ENCODE measurements around the gene FAM50A.

FAM50A gene

DNA sequence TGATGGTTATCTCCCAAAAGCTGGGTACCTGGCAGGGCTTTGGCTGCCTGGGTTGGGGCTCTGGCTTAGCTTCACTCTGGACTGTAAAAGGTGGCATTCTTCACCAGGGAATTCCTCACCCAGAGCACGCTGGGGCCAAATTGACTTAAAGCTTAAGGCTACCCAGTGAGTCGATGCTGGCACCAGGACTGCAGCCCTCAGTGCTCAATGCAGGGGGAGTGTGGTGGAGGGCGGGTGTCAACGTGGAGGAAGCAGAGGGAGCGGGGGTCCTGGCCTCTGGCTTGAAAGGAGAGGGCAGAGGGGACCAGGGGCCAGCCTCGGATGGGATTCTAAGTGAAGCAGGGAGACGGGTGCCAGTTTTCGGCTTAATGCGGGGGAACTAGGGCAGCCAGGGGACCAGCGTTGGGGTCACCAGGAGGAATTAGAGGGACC, 446 bp upstream of the FAM50A start:
- no peak for TF ChIP-seq ZNF19 (tag by site-specific recombination; IDR thresholded peaks at IDR 0.05; ENCODE audit: low read depth)
- TF ChIP-seq, protein P1, sequence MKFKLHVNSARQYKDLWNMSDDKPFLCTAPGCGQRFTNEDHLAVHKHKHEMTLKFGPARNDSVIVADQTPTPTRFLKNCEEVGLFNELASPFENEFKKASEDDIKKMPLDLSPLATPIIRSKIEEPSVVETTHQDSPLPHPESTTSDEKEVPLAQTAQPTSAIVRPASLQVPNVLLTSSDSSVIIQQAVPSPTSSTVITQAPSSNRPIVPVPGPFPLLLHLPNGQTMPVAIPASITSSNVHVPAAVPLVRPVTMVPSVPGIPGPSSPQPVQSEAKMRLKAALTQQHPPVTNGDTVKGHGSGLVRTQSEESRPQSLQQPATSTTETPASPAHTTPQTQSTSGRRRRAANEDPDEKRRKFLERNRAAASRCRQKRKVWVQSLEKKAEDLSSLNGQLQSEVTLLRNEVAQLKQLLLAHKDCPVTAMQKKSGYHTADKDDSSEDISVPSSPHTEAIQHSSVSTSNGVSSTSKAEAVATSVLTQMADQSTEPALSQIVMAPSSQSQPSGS (tag by site-specific recombination; IDR thresholded peaks at IDR 0.05; ENCODE audit: low read depth) = no peak
- TF ChIP-seq ZNF266 (tag by site-specific recombination; IDR thresholded peaks at IDR 0.05; ENCODE audit: low read depth) = no peak
- peak; percentile 71 for TF ChIP-seq GLIS2 (tag by site-specific recombination; IDR thresholded peaks at IDR 0.05)
- TF ChIP-seq KLF8 (tag by site-specific recombination; IDR thresholded peaks at IDR 0.05) = 0 out of 2 replicates have a peak, but pooled peaks have one; percentile 18
- 0 out of 2 replicates have a peak, but pooled peaks have one; percentile 26 for TF ChIP-seq ZNF600 (tag by site-specific recombination; IDR thresholded peaks at IDR 0.05)
- TF ChIP-seq ZNF776 (tag by site-specific recombination; IDR thresholded peaks at IDR 0.05; ENCODE audit: borderline replicate concordance) = no peak
- no peak for TF ChIP-seq ZNF530 (tag by site-specific recombination; IDR thresholded peaks at IDR 0.05; ENCODE audit: low read depth)
- TF ChIP-seq, protein P2, sequence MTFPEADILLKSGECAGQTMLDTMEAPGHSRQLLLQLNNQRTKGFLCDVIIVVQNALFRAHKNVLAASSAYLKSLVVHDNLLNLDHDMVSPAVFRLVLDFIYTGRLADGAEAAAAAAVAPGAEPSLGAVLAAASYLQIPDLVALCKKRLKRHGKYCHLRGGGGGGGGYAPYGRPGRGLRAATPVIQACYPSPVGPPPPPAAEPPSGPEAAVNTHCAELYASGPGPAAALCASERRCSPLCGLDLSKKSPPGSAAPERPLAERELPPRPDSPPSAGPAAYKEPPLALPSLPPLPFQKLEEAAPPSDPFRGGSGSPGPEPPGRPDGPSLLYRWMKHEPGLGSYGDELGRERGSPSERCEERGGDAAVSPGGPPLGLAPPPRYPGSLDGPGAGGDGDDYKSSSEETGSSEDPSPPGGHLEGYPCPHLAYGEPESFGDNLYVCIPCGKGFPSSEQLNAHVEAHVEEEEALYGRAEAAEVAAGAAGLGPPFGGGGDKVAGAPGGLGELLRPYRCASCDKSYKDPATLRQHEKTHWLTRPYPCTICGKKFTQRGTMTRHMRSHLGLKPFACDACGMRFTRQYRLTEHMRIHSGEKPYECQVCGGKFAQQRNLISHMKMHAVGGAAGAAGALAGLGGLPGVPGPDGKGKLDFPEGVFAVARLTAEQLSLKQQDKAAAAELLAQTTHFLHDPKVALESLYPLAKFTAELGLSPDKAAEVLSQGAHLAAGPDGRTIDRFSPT (tag by site-specific recombination; IDR thresholded peaks at IDR 0.05) = peak; percentile 33; the same call in 1 of the 2 replicates
- no peak for TF ChIP-seq ZNF214 (tag by site-specific recombination; IDR thresholded peaks at IDR 0.05; ENCODE audit: borderline replicate concordance)
- no peak for TF ChIP-seq ZNF211 (tag by site-specific recombination; IDR thresholded peaks at IDR 0.05; ENCODE audit: low read depth)
- TF ChIP-seq ZNF335 (tag by site-specific recombination; conservative IDR thresholded peaks at IDR 0.05) = peak; percentile 49
- TF ChIP-seq ZNF239 (tag by site-specific recombination; IDR thresholded peaks at IDR 0.05) = no peak
- TF ChIP-seq, protein P3, sequence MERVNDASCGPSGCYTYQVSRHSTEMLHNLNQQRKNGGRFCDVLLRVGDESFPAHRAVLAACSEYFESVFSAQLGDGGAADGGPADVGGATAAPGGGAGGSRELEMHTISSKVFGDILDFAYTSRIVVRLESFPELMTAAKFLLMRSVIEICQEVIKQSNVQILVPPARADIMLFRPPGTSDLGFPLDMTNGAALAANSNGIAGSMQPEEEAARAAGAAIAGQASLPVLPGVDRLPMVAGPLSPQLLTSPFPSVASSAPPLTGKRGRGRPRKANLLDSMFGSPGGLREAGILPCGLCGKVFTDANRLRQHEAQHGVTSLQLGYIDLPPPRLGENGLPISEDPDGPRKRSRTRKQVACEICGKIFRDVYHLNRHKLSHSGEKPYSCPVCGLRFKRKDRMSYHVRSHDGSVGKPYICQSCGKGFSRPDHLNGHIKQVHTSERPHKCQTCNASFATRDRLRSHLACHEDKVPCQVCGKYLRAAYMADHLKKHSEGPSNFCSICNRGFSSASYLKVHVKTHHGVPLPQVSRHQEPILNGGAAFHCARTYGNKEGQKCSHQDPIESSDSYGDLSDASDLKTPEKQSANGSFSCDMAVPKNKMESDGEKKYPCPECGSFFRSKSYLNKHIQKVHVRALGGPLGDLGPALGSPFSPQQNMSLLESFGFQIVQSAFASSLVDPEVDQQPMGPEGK (tag by site-specific recombination; IDR thresholded peaks at IDR 0.05) = peak; percentile 46; the same call in 1 of the 2 replicates
- peak; percentile 80 for TF ChIP-seq ZBTB20 (tag by site-specific recombination; IDR thresholded peaks at IDR 0.05)
- TF ChIP-seq ZNF37A (tag by site-specific recombination; IDR thresholded peaks at IDR 0.05) = no peak
- H3K36me3 ChIP-seq (ENCODE audit: control insufficient read depth in 2 of 2, insufficient read depth in 1 of 2, low read length in 2 of 2) = peaks cover 11 to 79% of the 10 kb centered on the region in 2 experiments; a peak in 2 of 3 replicates
- H3K4me3 ChIP-seq (ENCODE audit: low read depth, low read length) = peak overlapping the region; percentile 30
- H3K27ac ChIP-seq (ENCODE audit: extremely low read depth, low read depth, low read length) = peak overlapping the region; percentile 49; the same call in 1 of the 2 replicates
- CTCF ChIA-PET = interaction anchor here (0.7 kb wide), 1 partner anchor 29 kb away, joined by 4 read pairs; no protein-coding TSS in a partner anchor
- no peaks in the 10 kb centered on the region for H3K4me1 ChIP-seq (ENCODE audit: control insufficient read depth, insufficient read depth, low read length)
- H3K9me3 ChIP-seq (ENCODE audit: control insufficient read depth, insufficient read depth, low read depth, low read length) = no peaks in the 10 kb centered on the region
- POLR2A ChIA-PET = interaction anchor here (3.0 kb wide), 1 partner anchor 32 kb away, joined by 13 read pairs; the partner anchor contains the start of gene TAFAZZIN

DNA sequence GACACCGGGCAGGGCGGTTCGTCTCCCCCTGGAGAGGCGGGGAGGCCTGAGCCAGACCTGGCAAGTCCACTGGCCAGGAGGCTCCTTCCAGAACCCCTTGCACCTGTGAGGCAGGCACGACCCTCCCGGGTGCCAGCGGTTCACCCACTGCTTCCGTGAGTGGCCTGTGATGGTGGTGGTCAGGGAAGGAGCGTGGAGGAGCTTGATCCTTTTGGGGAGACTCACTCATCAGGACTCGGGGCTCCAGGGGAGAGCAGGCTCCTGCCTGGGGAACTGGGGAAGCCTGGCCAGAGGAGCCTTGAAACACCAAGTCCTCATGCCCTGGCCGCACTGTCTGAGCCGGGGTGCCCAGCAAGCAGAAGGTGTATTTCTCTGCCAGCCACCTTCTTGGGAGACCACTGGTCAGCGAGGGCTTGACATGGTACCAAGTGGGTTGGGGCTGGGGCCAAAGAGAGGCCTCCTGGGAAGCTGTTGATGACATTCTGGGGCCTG, 860 bp downstream of the FAM50A start:
- H3K27ac ChIP-seq (ENCODE audit: extremely low read depth, low read depth, low read length) = peak overlapping the region; percentile 77
- H3K4me3 ChIP-seq (ENCODE audit: low read depth, low read length) = peak overlapping the region; percentile 51
- no peaks in the 10 kb centered on the region for H3K4me1 ChIP-seq (ENCODE audit: control insufficient read depth, insufficient read depth, low read length)
- CTCF ChIA-PET = interaction anchor here (0.6 to 0.8 kb wide), 4 partner anchors 17 to 443 kb away, joined by 3 to 4 read pairs (median 4); no protein-coding TSS in a partner anchor
- no peaks in the 10 kb centered on the region for H3K9me3 ChIP-seq (ENCODE audit: control insufficient read depth, insufficient read depth, low read depth, low read length)
- POLR2A ChIA-PET = interaction anchor here (0.7 to 1.1 kb wide), 5 partner anchors 9 to 74 kb away, joined by 3 to 4 read pairs (median 3); no protein-coding TSS in a partner anchor
- peaks cover 4 to 79% of the 10 kb centered on the region in 2 experiments; a peak in 2 of 3 replicates for H3K36me3 ChIP-seq (ENCODE audit: control insufficient read depth in 2 of 2, insufficient read depth in 1 of 2, low read length in 2 of 2)
- TF ChIP-seq ZNF132 (tag by site-specific recombination; IDR thresholded peaks at IDR 0.05; ENCODE audit: borderline replicate concordance) = no peak
- TF ChIP-seq ZBTB8A (tag by site-specific recombination; IDR thresholded peaks at IDR 0.05) = no peak
- no peak for TF ChIP-seq ZNF558 (tag by site-specific recombination; IDR thresholded peaks at IDR 0.05)
- TF ChIP-seq ZNF843 (tag by site-specific recombination; IDR thresholded peaks at IDR 0.05) = no peak
- TF ChIP-seq, protein P4, sequence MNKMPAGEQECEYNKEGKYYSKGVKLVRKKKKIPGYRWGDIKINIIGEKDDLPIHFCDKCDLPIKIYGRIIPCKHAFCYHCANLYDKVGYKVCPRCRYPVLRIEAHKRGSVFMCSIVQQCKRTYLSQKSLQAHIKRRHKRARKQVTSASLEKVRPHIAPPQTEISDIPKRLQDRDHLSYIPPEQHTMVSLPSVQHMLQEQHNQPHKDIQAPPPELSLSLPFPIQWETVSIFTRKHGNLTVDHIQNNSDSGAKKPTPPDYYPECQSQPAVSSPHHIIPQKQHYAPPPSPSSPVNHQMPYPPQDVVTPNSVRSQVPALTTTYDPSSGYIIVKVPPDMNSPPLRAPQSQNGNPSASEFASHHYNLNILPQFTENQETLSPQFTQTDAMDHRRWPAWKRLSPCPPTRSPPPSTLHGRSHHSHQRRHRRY (tag by site-specific recombination; IDR thresholded peaks at IDR 0.05) = no peak
- no peak for TF ChIP-seq ZNF514 (tag by site-specific recombination; IDR thresholded peaks at IDR 0.05)
- TF ChIP-seq KLF1 (tag by site-specific recombination; IDR thresholded peaks at IDR 0.05) = no peak
- no peak for TF ChIP-seq ZNF157 (tag by site-specific recombination; IDR thresholded peaks at IDR 0.05)
- TF ChIP-seq, protein P5, sequence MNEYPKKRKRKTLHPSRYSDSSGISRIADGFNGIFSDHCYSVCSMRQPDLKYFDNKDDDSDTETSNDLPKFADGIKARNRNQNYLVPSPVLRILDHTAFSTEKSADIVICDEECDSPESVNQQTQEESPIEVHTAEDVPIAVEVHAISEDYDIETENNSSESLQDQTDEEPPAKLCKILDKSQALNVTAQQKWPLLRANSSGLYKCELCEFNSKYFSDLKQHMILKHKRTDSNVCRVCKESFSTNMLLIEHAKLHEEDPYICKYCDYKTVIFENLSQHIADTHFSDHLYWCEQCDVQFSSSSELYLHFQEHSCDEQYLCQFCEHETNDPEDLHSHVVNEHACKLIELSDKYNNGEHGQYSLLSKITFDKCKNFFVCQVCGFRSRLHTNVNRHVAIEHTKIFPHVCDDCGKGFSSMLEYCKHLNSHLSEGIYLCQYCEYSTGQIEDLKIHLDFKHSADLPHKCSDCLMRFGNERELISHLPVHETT (tag by site-specific recombination; IDR thresholded peaks at IDR 0.05) = no peak
